ENCODE measurements around the gene ISLR. TPM values are rescaled to one million over a fixed set of nuclear protein-coding genes. Genes with fewer than 3 reads are reported as not detected.

Gene ISLR
- total and polyA plus RNA-seq, 12 donors = 8.8 to 19.7 (median 13.2) TPM

- DNase-seq = no peak
- intact Hi-C loops (cut with DNase I) = no loop called here
- peaks cover 0 to 18% (median 0%) of the 10 kb centered on the region in 7 donors for H3K27me3 ChIP-seq
- WGBS, 2 donors = 95 to 97% methylated on average over 1 of the region's 1 CpG
- no peak overlapping the region for H3K4me3 ChIP-seq
- ATAC-seq = no peak
- H3K4me1 ChIP-seq = no peaks in the 10 kb centered on the region
- no peaks in the 10 kb centered on the region for H3K36me3 ChIP-seq
- no peak overlapping the region for H3K27ac ChIP-seq
- H3K9me3 ChIP-seq = peaks cover 0 to 15% (median 7%) of the 10 kb centered on the region in 11 donors
- TF ChIP-seq CTCF (IDR thresholded peaks at IDR 0.05) = no peak
Measured at GRCh38 chr15:74146277-74146800, 27.2 kb upstream of the ISLR start.

GRCh38 chr15:74147051-74147450 lies 26.5 kb upstream of the ISLR start:
- no peak overlapping the region for H3K4me3 ChIP-seq
- no peaks in the 10 kb centered on the region for H3K36me3 ChIP-seq
- H3K9me3 ChIP-seq = peaks cover 0 to 15% (median 7%) of the 10 kb centered on the region in 11 donors
- peaks cover 0 to 20% (median 0%) of the 10 kb centered on the region in 7 donors for H3K27me3 ChIP-seq
- no peaks in the 10 kb centered on the region for H3K4me1 ChIP-seq
- DNase-seq (no peak), ATAC-seq (no peak)
- no peak for TF ChIP-seq CTCF (IDR thresholded peaks at IDR 0.05)
- intact Hi-C loops (cut with DNase I) = no loop called here
- WGBS, 2 donors = 60 to 71% methylated on average over 2 of the region's 2 CpGs
- no peak overlapping the region for H3K27ac ChIP-seq

- H3K4me1 ChIP-seq = peaks cover 15 to 51% (median 34%) of the 10 kb centered on the region in 9 donors
- WGBS, 2 donors = 49 to 58% methylated on average over 14 of the region's 14 CpGs
- ATAC-seq (peak in 1 of 8 donors; percentile 9), DNase-seq (no peak)
- no peaks in the 10 kb centered on the region for H3K9me3 ChIP-seq
- no peaks in the 10 kb centered on the region for H3K36me3 ChIP-seq
- H3K27me3 ChIP-seq = peaks cover 0 to 4% (median 0%) of the 10 kb centered on the region in 7 donors
- no peak overlapping the region for H3K4me3 ChIP-seq
- H3K27ac ChIP-seq = peak overlapping the region in 6 of 10 donors; percentile 28 to 69 (median 63)
- no peak for TF ChIP-seq CTCF (IDR thresholded peaks at IDR 0.05)
- intact Hi-C loops (cut with DNase I) = loop anchor here in 1 of 10 donors (10.0 kb wide), 1 partner anchor 89 kb away; no protein-coding TSS in a partner anchor
Measured at GRCh38 chr15:74155766-74156417, 17.6 kb upstream of the ISLR start.

DNA sequence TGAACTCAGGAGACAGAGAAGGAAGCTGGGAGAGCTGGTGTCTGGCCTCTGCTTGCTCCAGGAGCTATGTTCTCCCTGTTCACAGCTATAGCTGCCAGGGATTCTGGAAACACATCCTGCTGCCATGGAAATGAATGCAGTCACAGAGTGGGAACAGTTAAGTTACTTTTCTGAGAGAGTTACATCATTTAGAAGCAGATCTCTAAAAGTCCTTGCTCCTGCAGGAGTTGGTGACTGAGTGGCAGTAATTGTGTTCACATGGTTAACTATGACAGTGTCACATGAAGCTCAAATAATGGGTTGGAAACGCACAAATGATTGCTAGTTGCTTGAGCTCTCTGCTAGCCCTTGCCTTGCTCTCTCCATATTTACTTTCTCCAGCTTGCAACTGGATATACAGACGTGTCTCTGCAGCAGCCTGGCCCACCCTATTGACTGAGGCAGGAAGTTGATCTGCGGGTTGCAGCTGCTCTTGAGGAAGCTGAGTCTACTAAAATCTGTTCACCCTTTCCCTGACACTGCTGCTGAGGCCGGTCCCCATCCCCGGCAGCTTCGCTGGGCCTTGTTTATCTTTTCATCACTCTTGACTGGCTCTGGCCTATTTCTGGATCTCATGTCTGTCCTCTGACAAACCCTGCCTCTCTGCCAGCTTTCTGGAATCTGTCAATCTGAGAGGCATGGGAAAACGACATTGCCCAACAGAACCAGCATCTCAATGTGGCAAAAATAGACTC lies 16.7 kb upstream of the ISLR start:
- H3K4me1 ChIP-seq = peaks cover 15 to 51% (median 34%) of the 10 kb centered on the region in 9 donors
- TF ChIP-seq CTCF (IDR thresholded peaks at IDR 0.05) = no peak
- H3K4me3 ChIP-seq = no peak overlapping the region
- DNase-seq (peak in 1 of 2 donors; percentile 33), ATAC-seq (peak; percentile 76 to 94 (median 90))
- no peaks in the 10 kb centered on the region for H3K9me3 ChIP-seq
- no peaks in the 10 kb centered on the region for H3K36me3 ChIP-seq
- peak overlapping the region in 8 of 10 donors; percentile 2 to 69 (median 59) for H3K27ac ChIP-seq
- WGBS, 2 donors = 1 to 5% methylated on average over 7 of the region's 7 CpGs
- H3K27me3 ChIP-seq = no peaks in the 10 kb centered on the region
- intact Hi-C loops (cut with DNase I) = loop anchor here in 1 of 10 donors (10.0 kb wide), 1 partner anchor 88 kb away; no protein-coding TSS in a partner anchor

All from heart right ventricle (tissue), 16 donors.